PC-9 (cell line): ENCODE data around the gene TTC17. TPM values are rescaled to one million over a fixed set of nuclear protein-coding genes. Genes with fewer than 3 reads are reported as not detected.
"Not testable (repeated sequence)": the region's sequence is repeated elsewhere in the genome, so short reads cannot be mapped to it uniquely, and the experiment has no call there.

Experiments used
- BruUV-seq: library from RNA; stranded (reverse); fragments of 400-500 nt; replicated peaks from 2 replicates; lab custom pipeline; 2021; lab: Mats Ljungman, UMichigan
- CTCF ChIA-PET: fragments of 300-600 bp; sonication (Branson Sonifier 250); formaldehyde crosslinking; loops from one replicate; lab custom pipeline; 2022; ENCODE audit warnings: antibody characterized with exemption; lab: Charles Lee
- POLR2A ChIA-PET: fragments of 300-600 bp; sonication (Branson Sonifier 250); formaldehyde crosslinking; loops from one replicate; lab custom pipeline; 2022; ENCODE audit warnings: antibody characterized with exemption; ENCODE audit not compliant: unreplicated experiment; lab: Charles Lee
- DNase-seq, 2 experiments: peaks; one replicate each; pipeline versions ENCODE4 v3.0.0 to v3.0.0-alpha.2; 2015 to 2022; ENCODE audit warnings: mixed read lengths in 1 of 2
- H2AFZ ChIP-seq: fragments of 200-600 bp; sonication (generic); 2 replicates; pipeline ENCODE4 v1.8.1; 2017; ENCODE audit warnings: antibody characterized with exemption
- H3F3A ChIP-seq: fragments of 200-600 bp; sonication (generic); 2 replicates; pipeline ENCODE4 v1.8.1; 2017; ENCODE audit warnings: antibody characterized with exemption, mild to moderate bottlenecking, low read depth; ENCODE audit not compliant: insufficient read depth
- H3K27ac ChIP-seq: fragments of 200-600 bp; sonication (generic); 2 replicates; pipeline ENCODE4 v1.6.1; 2016; ENCODE audit warnings: mixed run types
- H3K27me3 ChIP-seq: fragments of 200-600 bp; sonication (generic); 2 replicates; pipeline ENCODE4 v1.6.1; 2016; ENCODE audit warnings: low read depth, mixed run types; ENCODE audit not compliant: insufficient read depth
- H3K36me3 ChIP-seq: fragments of 200-600 bp; sonication (generic); 2 replicates; pipeline ENCODE4 v1.6.1; 2016; ENCODE audit warnings: low read depth, mixed run types
- H3K4me1 ChIP-seq: fragments of 200-600 bp; sonication (generic); replicated peaks from 2 replicates; pipeline ENCODE4 v1.6.1; 2016; ENCODE audit warnings: mixed run types; ENCODE audit not compliant: insufficient read depth
- H3K4me2 ChIP-seq: fragments of 200-600 bp; sonication (generic); 2 replicates; pipeline ENCODE4 v1.6.1; 2017; ENCODE audit warnings: mixed run types
- H3K4me3 ChIP-seq: fragments of 200-600 bp; sonication (generic); 2 replicates; pipeline ENCODE4 v1.6.1; 2016; ENCODE audit warnings: mixed run types
- H3K79me2 ChIP-seq: fragments of 200-600 bp; sonication (generic); 2 replicates; pipeline ENCODE4 v1.6.1; 2017; ENCODE audit warnings: low read depth, mixed run types
- H3K9me2 ChIP-seq: fragments of 200-600 bp; sonication (generic); 2 replicates; pipeline ENCODE4 v1.8.1; 2017; ENCODE audit warnings: mild to moderate bottlenecking; ENCODE audit not compliant: insufficient read depth
- H3K9me3 ChIP-seq: fragments of 200-600 bp; sonication (generic); 2 replicates; pipeline ENCODE4 v1.8.1; 2016; ENCODE audit warnings: low read depth; ENCODE audit not compliant: insufficient read depth
- H4K20me1 ChIP-seq: fragments of 200-600 bp; sonication (generic); 2 replicates; pipeline ENCODE4 v1.8.1; 2017; ENCODE audit not compliant: insufficient read depth
- EZH2 ChIP-seq: fragments of 200-600 bp; sonication (generic); IDR thresholded peaks from 2 replicates; pipeline ENCODE4 v1.8.0; 2017; ENCODE audit warnings: antibody characterized with exemption, low read depth
- intact Hi-C: fragments of 100-400 bp; cut with micrococcal nuclease; formaldehyde crosslinking; loops from one replicate; pipeline ENCODE4 v1.10.0; 2022; ENCODE audit not compliant: unreplicated experiment
- total RNA-seq: library from RNA; stranded (reverse); gene quantifications from 2 replicates; pipeline ENCODE4 v1.2.3, GENCODE V29; 2021
- TF ChIP-seq, protein P1 (sequence below): fragments of 200-600 bp; sonication (generic); conservative IDR thresholded peaks from 2 replicates; pipeline ENCODE4 v1.6.1; 2017; ENCODE audit warnings: mixed run types, antibody characterized with exemption, mild to moderate bottlenecking, moderate library complexity

The TTC17 gene
- total RNA-seq, 1 experiment from 2014 or later: 81.0 TPM

DNA sequence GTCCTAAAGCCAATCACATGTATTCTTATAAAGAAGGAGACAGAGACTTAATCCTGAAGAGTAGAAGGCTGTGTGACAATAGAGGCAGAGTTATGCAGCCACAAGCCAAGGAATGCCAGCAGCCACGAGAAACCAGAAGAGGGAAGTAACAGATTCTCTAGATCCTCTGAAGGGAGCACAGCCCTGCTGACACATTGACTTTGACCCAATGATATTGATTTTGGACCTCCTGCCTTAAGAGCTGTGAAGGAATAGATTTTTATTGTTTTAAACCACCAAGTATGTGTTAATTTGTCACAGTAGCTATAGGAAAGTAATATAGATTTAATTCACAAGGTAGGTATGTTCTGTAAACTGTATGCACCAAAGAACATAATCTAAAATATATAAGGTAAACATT lies 103.6 kb downstream of the TTC17 start:
- no peak for DNase-seq
- H4K20me1 ChIP-seq: no peaks in the 10 kb centered on the region
- H2AFZ ChIP-seq: no peak overlapping the region
- no peak overlapping the region for H3K4me2 ChIP-seq
- H3F3A ChIP-seq: no peaks in the 10 kb centered on the region
- H3K27me3 ChIP-seq: no peaks in the 10 kb centered on the region
- intact Hi-C loops: no loop called here
- H3K4me1 ChIP-seq: no peaks in the 10 kb centered on the region
- TF ChIP-seq EZH2: no peak
- TF ChIP-seq, protein P1, sequence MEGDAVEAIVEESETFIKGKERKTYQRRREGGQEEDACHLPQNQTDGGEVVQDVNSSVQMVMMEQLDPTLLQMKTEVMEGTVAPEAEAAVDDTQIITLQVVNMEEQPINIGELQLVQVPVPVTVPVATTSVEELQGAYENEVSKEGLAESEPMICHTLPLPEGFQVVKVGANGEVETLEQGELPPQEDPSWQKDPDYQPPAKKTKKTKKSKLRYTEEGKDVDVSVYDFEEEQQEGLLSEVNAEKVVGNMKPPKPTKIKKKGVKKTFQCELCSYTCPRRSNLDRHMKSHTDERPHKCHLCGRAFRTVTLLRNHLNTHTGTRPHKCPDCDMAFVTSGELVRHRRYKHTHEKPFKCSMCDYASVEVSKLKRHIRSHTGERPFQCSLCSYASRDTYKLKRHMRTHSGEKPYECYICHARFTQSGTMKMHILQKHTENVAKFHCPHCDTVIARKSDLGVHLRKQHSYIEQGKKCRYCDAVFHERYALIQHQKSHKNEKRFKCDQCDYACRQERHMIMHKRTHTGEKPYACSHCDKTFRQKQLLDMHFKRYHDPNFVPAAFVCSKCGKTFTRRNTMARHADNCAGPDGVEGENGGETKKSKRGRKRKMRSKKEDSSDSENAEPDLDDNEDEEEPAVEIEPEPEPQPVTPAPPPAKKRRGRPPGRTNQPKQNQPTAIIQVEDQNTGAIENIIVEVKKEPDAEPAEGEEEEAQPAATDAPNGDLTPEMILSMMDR: no peak
- no peak overlapping the region for H3K4me3 ChIP-seq
- H3K36me3 ChIP-seq: peaks cover 22% of the 10 kb centered on the region
- no peak overlapping the region for H3K27ac ChIP-seq
- CTCF ChIA-PET: no interaction called here
- BruUV-seq: no TSS peak
- POLR2A ChIA-PET: no interaction called here
- no peaks in the 10 kb centered on the region for H3K9me2 ChIP-seq
- H3K9me3 ChIP-seq: peaks cover 9% of the 10 kb centered on the region
- no peaks in the 10 kb centered on the region for H3K79me2 ChIP-seq

- Histone ChIP-seq H3F3A (no peaks in the 10 kb centered on the region), H3K4me2 (no peak overlapping the region), H3K27ac (no peak overlapping the region), H3K9me3 (peaks cover 19% of the 10 kb centered on the region), H3K4me1 (no peaks in the 10 kb centered on the region), H3K79me2 (no peaks in the 10 kb centered on the region), H3K27me3 (no peaks in the 10 kb centered on the region), H4K20me1 (no peaks in the 10 kb centered on the region), H2AFZ (no peak overlapping the region), H3K9me2 (no peaks in the 10 kb centered on the region), H3K36me3 (peaks cover 33% of the 10 kb centered on the region), H3K4me3 (no peak overlapping the region)
- TF ChIP-seq EZH2: no peak
- TF ChIP-seq, protein P1: no peak
- BruUV-seq: no TSS peak
- CTCF ChIA-PET: no interaction called here
- intact Hi-C loops: no loop called here
- no peak for DNase-seq
- POLR2A ChIA-PET: no interaction called here
Measured at GRCh38 chr11:43467958-43468357, 109.2 kb downstream of the TTC17 start.

DNA sequence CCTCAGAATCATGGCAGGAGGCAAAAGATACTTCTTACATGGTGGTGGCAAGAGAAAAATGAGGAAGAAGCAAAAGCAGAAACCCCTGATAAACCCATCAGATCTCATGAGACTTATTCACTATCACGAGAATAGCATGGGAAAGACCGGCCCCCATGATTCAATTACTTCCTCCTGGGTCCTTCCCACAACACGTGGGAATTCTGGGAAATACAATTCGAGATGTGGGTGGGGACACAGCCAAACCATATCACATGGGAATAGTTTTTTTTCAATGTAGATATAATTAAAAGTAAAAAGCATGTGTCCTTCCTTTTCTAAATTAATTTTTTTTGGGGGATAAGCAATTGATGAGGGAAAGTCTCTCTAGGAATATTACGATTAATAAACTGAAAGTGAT lies 118.8 kb downstream of the TTC17 start:
- POLR2A ChIA-PET, H3K27ac ChIP-seq, CTCF ChIA-PET, H3K9me2 ChIP-seq, H3F3A ChIP-seq, H3K79me2 ChIP-seq, H3K9me3 ChIP-seq, H2AFZ ChIP-seq, H4K20me1 ChIP-seq, BruUV-seq, H3K4me1 ChIP-seq, H3K4me3 ChIP-seq, H3K36me3 ChIP-seq, H3K27me3 ChIP-seq, DNase-seq, H3K4me2 ChIP-seq, intact Hi-C loops: not testable (repeated sequence)

DNA sequence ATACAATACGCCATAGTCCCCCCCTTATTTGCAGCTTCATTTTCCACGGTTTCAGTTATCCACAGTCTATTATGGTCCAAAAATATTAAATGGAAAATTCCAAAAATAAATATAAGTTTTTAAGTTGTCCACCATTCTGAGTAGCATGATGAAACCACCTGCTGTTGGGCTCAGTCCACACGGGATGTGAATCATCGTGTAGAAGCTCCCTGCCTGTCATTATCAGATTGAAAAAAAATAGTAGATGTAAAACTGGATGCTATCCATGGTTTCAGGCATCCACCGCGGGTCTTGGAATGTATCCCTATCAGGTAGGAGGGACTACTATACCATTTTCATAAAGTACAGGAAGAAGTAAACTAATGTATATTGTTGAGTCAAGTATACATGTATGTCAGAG lies 127.4 kb downstream of the TTC17 start:
- intact Hi-C loops: no loop called here
- ChIA-PET CTCF (no interaction called here), POLR2A (no interaction called here)

More for the DNA sequence above, 127.4 kb downstream of the TTC17 start:
- H3K36me3 ChIP-seq: no peaks in the 10 kb centered on the region
- BruUV-seq: no TSS peak
- no peaks in the 10 kb centered on the region for H3K79me2 ChIP-seq
- H3K4me3 ChIP-seq: no peak overlapping the region
- no peak for DNase-seq
- no peaks in the 10 kb centered on the region for H3F3A ChIP-seq
- H3K9me3 ChIP-seq: no peaks in the 10 kb centered on the region
- no peaks in the 10 kb centered on the region; the same call in 1 of the 2 replicates for H3K9me2 ChIP-seq
- H3K4me1 ChIP-seq: no peaks in the 10 kb centered on the region
- H3K27ac ChIP-seq: no peak overlapping the region
- no peak overlapping the region for H3K4me2 ChIP-seq
- H3K27me3 ChIP-seq: no peaks in the 10 kb centered on the region
- no peaks in the 10 kb centered on the region for H4K20me1 ChIP-seq
- H2AFZ ChIP-seq: no peak overlapping the region
- TF ChIP-seq, protein P1: no peak
- TF ChIP-seq EZH2: no peak
